Measurements from ENCODE around the gene WBP4.
"Not testable (repeated sequence)": the region's sequence is repeated elsewhere in the genome, so short reads cannot be mapped to it uniquely, and the experiment has no call there.

DNA sequence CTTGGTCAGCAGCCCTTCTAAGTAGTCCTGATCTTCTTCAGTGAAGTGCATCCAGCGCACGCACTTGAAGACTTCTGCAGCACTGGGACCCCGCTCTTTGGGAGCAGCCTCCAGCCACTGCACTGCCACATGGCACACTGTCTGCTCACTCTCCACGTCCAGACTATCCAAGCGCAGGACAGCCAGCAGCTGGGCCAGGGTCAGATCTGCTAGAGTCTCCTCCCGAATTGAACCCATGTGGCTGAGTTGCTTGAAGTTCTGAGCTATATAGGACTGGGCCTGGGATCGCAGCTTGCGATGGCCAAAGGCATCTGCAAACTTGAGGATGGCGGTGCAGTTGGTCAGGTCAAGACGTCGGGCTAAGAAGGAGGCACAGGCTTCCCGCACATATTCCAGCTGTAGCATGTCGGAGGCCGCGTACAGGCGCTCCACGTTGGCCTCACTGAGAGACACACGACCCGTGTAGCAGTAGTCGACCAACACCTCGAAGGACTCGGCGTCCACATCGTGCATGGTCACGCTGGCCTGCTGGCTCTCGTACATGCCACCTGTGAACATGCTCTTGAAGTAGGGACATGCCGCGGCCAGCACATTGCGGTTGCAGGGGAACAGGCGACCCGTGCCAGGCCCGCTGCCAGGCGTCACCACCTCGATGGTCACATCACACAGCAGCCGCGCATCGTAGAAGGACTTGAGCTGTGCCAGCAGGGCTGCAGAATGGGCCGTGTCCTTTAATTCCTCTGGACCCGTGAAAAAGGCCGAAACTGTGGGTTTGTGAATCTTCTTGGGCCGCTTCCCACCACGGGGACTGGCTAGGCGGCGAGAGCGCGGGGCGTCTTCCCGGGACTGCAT lies 70.6 kb downstream of the WBP4 start:
- TF ChIP-seq, protein P1, sequence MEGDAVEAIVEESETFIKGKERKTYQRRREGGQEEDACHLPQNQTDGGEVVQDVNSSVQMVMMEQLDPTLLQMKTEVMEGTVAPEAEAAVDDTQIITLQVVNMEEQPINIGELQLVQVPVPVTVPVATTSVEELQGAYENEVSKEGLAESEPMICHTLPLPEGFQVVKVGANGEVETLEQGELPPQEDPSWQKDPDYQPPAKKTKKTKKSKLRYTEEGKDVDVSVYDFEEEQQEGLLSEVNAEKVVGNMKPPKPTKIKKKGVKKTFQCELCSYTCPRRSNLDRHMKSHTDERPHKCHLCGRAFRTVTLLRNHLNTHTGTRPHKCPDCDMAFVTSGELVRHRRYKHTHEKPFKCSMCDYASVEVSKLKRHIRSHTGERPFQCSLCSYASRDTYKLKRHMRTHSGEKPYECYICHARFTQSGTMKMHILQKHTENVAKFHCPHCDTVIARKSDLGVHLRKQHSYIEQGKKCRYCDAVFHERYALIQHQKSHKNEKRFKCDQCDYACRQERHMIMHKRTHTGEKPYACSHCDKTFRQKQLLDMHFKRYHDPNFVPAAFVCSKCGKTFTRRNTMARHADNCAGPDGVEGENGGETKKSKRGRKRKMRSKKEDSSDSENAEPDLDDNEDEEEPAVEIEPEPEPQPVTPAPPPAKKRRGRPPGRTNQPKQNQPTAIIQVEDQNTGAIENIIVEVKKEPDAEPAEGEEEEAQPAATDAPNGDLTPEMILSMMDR (IDR thresholded peaks at IDR 0.05; ENCODE audit: borderline replicate concordance, extremely low read depth, low read length, poor library complexity, severe bottlenecking): not testable (repeated sequence)
- TF ChIP-seq EZH2 (IDR thresholded peaks at IDR 0.05; ENCODE audit: borderline replicate concordance, low read depth, low read length, severe bottlenecking): not testable (repeated sequence)

Data from DND-41 (cell line).